OCI-LY3 (cell line): ENCODE data around the gene SIMC1.

ENCODE experiments used
- H2AFZ ChIP-seq: fragments of 200-600, 300-600 bp; shearing (Covaris generic); 2 replicates; pipeline ENCODE4 v1.6.0; 2014; ENCODE audit warnings: antibody characterized with exemption, low read depth, low read length
- H3K27ac ChIP-seq: fragments of 200-600, 300-600 bp; sonication (generic); 2 replicates; pipeline ENCODE4 v1.5.1; 2014; ENCODE audit warnings: mild to moderate bottlenecking, low read length, moderate library complexity, mixed read lengths
- H3K27me3 ChIP-seq: fragments of 200-600, 300-600 bp; sonication (generic); 2 replicates; pipeline ENCODE4 v1.6.1; 2014; ENCODE audit warnings: low read depth, low read length, mixed read lengths
- H3K36me3 ChIP-seq: fragments of 200-600, 300-600 bp; sonication (generic); replicated peaks from 2 replicates; pipeline ENCODE3; 2014; ENCODE audit warnings: low read depth, low read length, mixed read lengths
- H3K4me1 ChIP-seq: fragments of 300-600, 200-600 bp; sonication (generic); 2 replicates; pipeline ENCODE4 v1.6.1; 2014; ENCODE audit warnings: low read length, mixed read lengths
- H3K4me2 ChIP-seq: fragments of 200-600, 300-600 bp; sonication (generic); 2 replicates; pipeline ENCODE4 v1.6.1; 2014; ENCODE audit warnings: low read length, mixed read lengths
- H3K4me3 ChIP-seq: fragments of 300-600, 200-600 bp; sonication (generic); 2 replicates; pipeline ENCODE4 v1.5.1; 2014; ENCODE audit warnings: antibody characterized with exemption, mild to moderate bottlenecking, low read length, moderate library complexity
- H3K79me2 ChIP-seq: fragments of 300-600, 200-600 bp; shearing (Covaris generic); 2 replicates; pipeline ENCODE4 v1.6.1; 2014; ENCODE audit warnings: mild to moderate bottlenecking, low read length, mixed read lengths
- H3K9ac ChIP-seq: fragments of 300-600, 200-600 bp; shearing (Covaris generic); 2 replicates; pipeline ENCODE4 v1.6.0; 2014; ENCODE audit warnings: mild to moderate bottlenecking, low read length, moderate library complexity
- H3K9me3 ChIP-seq: fragments of 200-600, 300-600 bp; shearing (Covaris generic); 2 replicates; pipeline ENCODE4 v1.6.1; 2014; ENCODE audit warnings: low read length, mixed read lengths; ENCODE audit not compliant: insufficient read depth
- H4K20me1 ChIP-seq: fragments of 200-600, 300-600 bp; sonication (generic); 2 replicates; pipeline ENCODE4 v1.6.1; 2016; ENCODE audit warnings: low read length, mixed read lengths; ENCODE audit not compliant: insufficient read depth
- CTCF ChIP-seq: fragments of 200-600, 300-600 bp; sonication (generic); IDR thresholded peaks from 2 replicates; pipeline ENCODE4 v1.5.1; 2014; ENCODE audit warnings: antibody characterized with exemption, low read length, low read depth
- EZH2phosphoT487 ChIP-seq: fragments of 200-600 bp; shearing (Covaris generic); IDR thresholded peaks from 2 replicates; pipeline ENCODE4 v1.6.1; 2018; ENCODE audit warnings: antibody characterized with exemption, mixed run types, low read depth

The SIMC1 gene

DNA sequence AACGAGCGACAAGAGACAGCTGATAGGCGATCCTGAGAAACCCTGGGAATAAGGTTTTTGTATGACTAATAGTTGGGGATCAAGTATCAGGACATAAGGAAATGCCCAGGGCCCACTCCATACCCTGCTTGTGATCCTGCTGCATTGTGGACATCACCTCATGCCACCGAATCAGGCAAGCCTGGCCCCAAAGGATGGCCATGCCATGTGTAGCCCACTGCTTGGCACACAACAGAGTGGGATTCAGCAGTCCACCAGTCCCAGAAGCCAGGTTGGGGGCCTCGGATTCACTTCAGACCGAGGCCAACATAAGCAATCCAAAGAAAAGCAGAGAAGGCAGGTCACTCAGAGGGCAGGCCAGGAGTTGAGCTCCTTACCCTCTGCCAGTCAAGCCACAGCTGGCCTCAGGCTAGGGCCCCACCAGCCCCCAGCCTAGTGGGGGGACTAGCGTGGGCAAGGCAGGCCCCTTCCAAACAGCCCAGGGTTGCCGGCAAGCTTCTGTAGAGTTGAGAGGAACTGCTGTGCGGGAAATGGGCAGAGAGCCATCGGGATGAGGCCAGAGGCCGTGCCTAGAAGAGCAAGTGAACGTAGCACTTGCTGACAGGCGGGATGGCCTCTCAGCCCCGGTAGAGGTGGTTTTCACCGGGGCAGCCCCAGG lies 145.2 kb downstream of the SIMC1 start:
- Histone ChIP-seq H3K9ac (no peak overlapping the region), H3K36me3 (peaks cover 68% of the 10 kb centered on the region), H2AFZ (no peak overlapping the region), H3K4me1 (peaks cover 21% of the 10 kb centered on the region), H3K27me3 (no peaks in the 10 kb centered on the region), H3K4me3 (no peak overlapping the region), H3K27ac (no peak overlapping the region), H4K20me1 (no peaks in the 10 kb centered on the region), H3K79me2 (peaks cover 38% of the 10 kb centered on the region), H3K4me2 (no peak overlapping the region), H3K9me3 (no peaks in the 10 kb centered on the region)
- no peak for TF ChIP-seq CTCF

DNA sequence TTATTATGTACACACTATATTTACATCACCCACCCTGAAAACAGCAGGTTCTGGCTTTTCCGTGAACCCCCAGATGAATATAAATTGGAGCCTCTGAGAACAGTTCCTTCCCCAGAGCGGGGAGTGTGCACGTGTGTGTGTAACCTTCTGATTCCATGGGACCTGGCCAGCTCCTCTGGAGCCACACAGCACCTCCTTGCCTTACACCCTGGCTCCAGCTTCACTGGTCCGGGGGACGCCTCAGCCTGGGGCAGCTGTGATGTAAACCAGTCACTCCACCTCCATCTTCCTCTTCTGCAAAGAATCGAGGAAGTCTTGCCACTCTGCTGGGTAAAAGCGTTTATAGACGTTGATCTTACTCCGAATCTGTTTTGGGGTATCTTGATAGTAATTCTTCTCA lies 145.7 kb downstream of the SIMC1 start:
- peaks cover 21% of the 10 kb centered on the region for H3K4me1 ChIP-seq
- no peak overlapping the region for H3K4me2 ChIP-seq
- no peak overlapping the region for H3K27ac ChIP-seq
- no peaks in the 10 kb centered on the region for H4K20me1 ChIP-seq
- H3K27me3 ChIP-seq: no peaks in the 10 kb centered on the region
- peaks cover 40% of the 10 kb centered on the region for H3K79me2 ChIP-seq
- TF ChIP-seq EZH2phosphoT487 (no peak), CTCF (no peak)
- H3K4me3 ChIP-seq: no peak overlapping the region
- peaks cover 66% of the 10 kb centered on the region for H3K36me3 ChIP-seq
- H2AFZ ChIP-seq: no peak overlapping the region
- no peak overlapping the region for H3K9ac ChIP-seq
- no peaks in the 10 kb centered on the region for H3K9me3 ChIP-seq

DNA sequence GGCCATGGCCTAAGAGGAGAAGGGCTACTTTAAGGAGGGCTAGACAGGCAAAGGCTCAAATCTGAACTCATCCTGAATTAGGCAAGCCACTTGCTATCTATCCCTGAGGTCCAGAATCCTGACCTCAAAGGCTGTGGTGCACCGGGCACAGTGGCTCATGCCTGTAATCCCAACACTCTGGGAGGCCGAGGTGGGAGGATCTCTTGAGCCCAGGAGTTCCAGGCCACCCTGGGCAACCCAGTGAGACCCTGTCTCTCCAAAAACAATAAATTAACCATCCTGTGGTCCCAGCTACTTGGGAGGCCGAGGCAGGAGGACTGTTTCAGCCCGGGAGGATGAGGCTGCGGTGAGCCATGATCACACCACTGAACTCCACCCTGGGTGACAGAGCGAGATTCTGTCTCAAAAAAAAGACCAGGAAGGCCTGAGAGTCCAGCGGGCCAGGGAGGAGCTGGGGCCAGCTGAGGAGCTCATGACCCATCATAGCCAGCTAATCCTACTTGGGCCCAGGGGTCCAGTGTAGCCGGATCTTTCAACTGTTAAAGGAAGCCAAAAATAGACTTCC lies 146.2 kb downstream of the SIMC1 start:
- H3K36me3 ChIP-seq: peaks cover 62% of the 10 kb centered on the region

DNA sequence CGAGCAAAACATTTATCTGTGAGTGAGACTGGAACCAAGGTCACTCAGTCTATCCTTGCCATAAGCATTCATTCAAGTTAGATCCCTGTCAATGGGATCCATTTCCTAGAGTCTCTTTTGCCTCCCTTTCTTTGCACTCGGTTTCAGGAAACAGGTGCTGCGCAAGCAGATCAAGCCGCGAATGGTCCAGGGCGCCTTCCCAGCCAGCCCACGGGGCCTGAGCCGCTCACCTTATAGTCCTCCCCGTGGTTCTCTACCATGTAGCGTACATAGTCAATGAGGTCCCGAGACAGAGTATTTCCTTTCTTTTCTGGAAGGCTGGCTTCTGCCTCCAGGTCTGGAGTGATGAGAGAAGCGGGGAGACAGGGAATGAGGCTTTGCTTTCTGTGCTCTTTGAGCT lies 146.8 kb downstream of the SIMC1 start:
- Histone ChIP-seq H3K36me3 (peaks cover 60% of the 10 kb centered on the region), H4K20me1 (no peaks in the 10 kb centered on the region), H3K27me3 (no peaks in the 10 kb centered on the region), H3K4me1 (peaks cover 16% of the 10 kb centered on the region), H3K27ac (no peak overlapping the region), H3K9ac (no peak overlapping the region), H3K9me3 (no peaks in the 10 kb centered on the region), H3K4me2 (no peak overlapping the region), H3K79me2 (peaks cover 48% of the 10 kb centered on the region), H2AFZ (no peak overlapping the region), H3K4me3 (no peak overlapping the region)
- TF ChIP-seq EZH2phosphoT487: no peak
- no peak for TF ChIP-seq CTCF

More for the DNA sequence above, 146.2 kb downstream of the SIMC1 start:
- Histone ChIP-seq H3K79me2 (peaks cover 43% of the 10 kb centered on the region), H4K20me1 (no peaks in the 10 kb centered on the region), H3K27ac (no peak overlapping the region), H3K9me3 (no peaks in the 10 kb centered on the region), H3K4me3 (no peak overlapping the region), H3K4me1 (peaks cover 21% of the 10 kb centered on the region), H3K27me3 (no peaks in the 10 kb centered on the region), H3K9ac (no peak overlapping the region), H3K4me2 (no peak overlapping the region), H2AFZ (no peak overlapping the region)
- no peak for TF ChIP-seq CTCF
- no peak for TF ChIP-seq EZH2phosphoT487
